ENCODE results near the gene SUCO. TPM values are rescaled to one million over a fixed set of nuclear protein-coding genes. Genes with fewer than 3 reads are reported as not detected.

Gene SUCO
- total RNA-seq, 1 experiment from 2014 or later: 22.6 TPM

DNA sequence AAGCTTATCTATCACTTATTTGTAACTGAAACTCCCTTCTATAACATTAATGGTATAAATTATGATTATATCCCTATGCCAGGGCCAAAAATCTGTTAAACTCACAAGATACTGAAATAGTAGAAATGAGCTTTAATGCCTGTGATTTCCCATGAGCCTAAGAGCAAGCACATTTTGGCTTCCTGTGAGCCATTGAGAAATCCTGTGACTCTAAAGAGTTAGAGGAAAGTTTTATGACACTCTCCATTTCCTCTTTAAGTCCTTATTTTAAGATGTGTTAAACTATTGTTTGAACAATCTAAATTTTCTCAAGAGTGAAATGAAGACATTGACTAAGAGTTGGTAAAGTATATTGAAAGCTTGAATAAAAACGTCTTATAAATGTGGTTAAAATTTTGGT lies 45.6 kb downstream of the SUCO start:
- Histone ChIP-seq H3K9me2 (ENCODE audit: insufficient read depth) (no peaks in the 10 kb centered on the region), H3K36me3 (ENCODE audit: control insufficient read depth in 1 of 2, insufficient read depth in 2 of 2, low read length in 2 of 2) (peaks cover 0 to 4% of the 10 kb centered on the region in 2 experiments; a peak in 1 of 4 replicates), H3K4me2 (ENCODE audit: low read length) (no peak overlapping the region), H3K79me2 (ENCODE audit: insufficient read depth, low read length) (no peaks in the 10 kb centered on the region), H2AFZ (ENCODE audit: low read depth, low read length, poor library complexity, severe bottlenecking) (no peak overlapping the region), H3K27me3 (ENCODE audit: insufficient read depth, low read length) (no peaks in the 10 kb centered on the region), H3K27ac (ENCODE audit: low read depth, low read length) (no peak overlapping the region), H3K9me3 (ENCODE audit: control insufficient read depth in 1 of 2, insufficient read depth in 1 of 2, low read depth in 1 of 2, low read length in 2 of 2) (no peaks in the 10 kb centered on the region), H3K4me1 (ENCODE audit: control insufficient read depth in 1 of 2, insufficient read depth in 2 of 2, low read length in 2 of 2) (no peaks in the 10 kb centered on the region), H4K20me1 (ENCODE audit: insufficient read depth) (no peaks in the 10 kb centered on the region), H3K4me3 (replicated peaks in 1 of 2; ENCODE audit: low read depth in 1 of 2, low read length in 2 of 2) (no peak overlapping the region), H3K9ac (ENCODE audit: low read length) (no peak overlapping the region)
- no peak for TF ChIP-seq ZFX (IDR thresholded peaks at IDR 0.05)
- TF ChIP-seq, protein P1, sequence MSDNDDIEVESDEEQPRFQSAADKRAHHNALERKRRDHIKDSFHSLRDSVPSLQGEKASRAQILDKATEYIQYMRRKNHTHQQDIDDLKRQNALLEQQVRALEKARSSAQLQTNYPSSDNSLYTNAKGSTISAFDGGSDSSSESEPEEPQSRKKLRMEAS (IDR thresholded peaks at IDR 0.05): no peak
- no peak for TF ChIP-seq SRF (IDR thresholded peaks at IDR 0.05; ENCODE audit: low read depth)
- no peak for TF ChIP-seq FOSL1 (IDR thresholded peaks at IDR 0.05; ENCODE audit: low read depth)
- no peak for TF ChIP-seq ATF3 (IDR thresholded peaks at IDR 0.05)
- TF ChIP-seq TCF7L2 (IDR thresholded peaks at IDR 0.05; ENCODE audit: borderline replicate concordance, extremely low read depth, insufficient read depth, insufficient read length): no peak
- TF ChIP-seq, protein P2, sequence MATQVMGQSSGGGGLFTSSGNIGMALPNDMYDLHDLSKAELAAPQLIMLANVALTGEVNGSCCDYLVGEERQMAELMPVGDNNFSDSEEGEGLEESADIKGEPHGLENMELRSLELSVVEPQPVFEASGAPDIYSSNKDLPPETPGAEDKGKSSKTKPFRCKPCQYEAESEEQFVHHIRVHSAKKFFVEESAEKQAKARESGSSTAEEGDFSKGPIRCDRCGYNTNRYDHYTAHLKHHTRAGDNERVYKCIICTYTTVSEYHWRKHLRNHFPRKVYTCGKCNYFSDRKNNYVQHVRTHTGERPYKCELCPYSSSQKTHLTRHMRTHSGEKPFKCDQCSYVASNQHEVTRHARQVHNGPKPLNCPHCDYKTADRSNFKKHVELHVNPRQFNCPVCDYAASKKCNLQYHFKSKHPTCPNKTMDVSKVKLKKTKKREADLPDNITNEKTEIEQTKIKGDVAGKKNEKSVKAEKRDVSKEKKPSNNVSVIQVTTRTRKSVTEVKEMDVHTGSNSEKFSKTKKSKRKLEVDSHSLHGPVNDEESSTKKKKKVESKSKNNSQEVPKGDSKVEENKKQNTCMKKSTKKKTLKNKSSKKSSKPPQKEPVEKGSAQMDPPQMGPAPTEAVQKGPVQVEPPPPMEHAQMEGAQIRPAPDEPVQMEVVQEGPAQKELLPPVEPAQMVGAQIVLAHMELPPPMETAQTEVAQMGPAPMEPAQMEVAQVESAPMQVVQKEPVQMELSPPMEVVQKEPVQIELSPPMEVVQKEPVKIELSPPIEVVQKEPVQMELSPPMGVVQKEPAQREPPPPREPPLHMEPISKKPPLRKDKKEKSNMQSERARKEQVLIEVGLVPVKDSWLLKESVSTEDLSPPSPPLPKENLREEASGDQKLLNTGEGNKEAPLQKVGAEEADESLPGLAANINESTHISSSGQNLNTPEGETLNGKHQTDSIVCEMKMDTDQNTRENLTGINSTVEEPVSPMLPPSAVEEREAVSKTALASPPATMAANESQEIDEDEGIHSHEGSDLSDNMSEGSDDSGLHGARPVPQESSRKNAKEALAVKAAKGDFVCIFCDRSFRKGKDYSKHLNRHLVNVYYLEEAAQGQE (IDR thresholded peaks at IDR 0.05; ENCODE audit: low read depth): no peak
- no peak for TF ChIP-seq CBX3 (IDR thresholded peaks at IDR 0.05; ENCODE audit: low read depth)
- TF ChIP-seq JUND (IDR thresholded peaks at IDR 0.05): no peak
- no peak for TF ChIP-seq ZNF274 (IDR thresholded peaks at IDR 0.05; ENCODE audit: low read depth, low read length)
- intact Hi-C loops (cut with micrococcal nuclease): no loop called here
- no peak for DNase-seq (ENCODE audit: low read depth, low spot score)
- ChIA-PET RAD21 (ENCODE audit: low non-redundant PET in 1 of 2, low total read pairs in 2 of 2, uncharacterized antibody in 2 of 2, unreplicated experiment in 2 of 2) (no interaction called here), CTCF (interaction anchor here (1.0 kb wide), 1 partner anchor 10 kb away, joined by 3 read pairs; no protein-coding TSS in a partner anchor), POLR2A (no interaction called here)
- ATAC-seq: no peak
- no TSS peak for BruUV-seq (replicated peaks)

Data from HCT116 (cell line).